ENCODE results near the gene DCTD. TPM values are rescaled to one million over a fixed set of nuclear protein-coding genes. Genes with fewer than 3 reads are reported as not detected.

The DCTD gene
- total and polyA plus RNA-seq, 2 of the 13 experiments (the other 11 are each of a cell fraction or from before 2014, with no cell fraction given) = 85.1 to 95.3 TPM

DNA sequence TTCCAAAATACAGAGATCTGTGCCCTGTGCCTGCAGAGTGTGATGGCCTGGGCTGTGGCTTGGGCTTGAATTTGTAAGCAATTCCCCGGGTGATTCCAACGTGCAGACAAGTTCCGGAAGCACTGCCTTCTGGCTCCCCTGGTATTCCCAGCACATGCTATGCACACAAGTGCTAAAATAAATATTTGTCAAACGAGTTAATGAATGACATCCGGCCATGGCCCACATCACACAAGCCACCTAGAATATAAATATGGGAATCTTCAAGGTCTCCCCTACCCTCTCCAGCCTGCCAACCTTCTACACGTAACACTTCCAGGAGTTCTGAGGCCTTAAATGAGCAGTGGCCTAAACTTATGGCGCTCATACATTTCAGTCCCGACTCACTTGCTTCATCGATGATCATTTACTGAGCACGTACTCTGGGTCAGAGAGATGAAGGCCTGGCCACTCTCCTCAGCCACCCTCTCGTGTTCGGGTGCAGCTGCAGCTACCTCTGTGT lies 21.3 kb downstream of the DCTD start (continued):
- TF ChIP-seq ZBTB38 (CRISPR knock-in tag; IDR thresholded peaks at IDR 0.05) = peak; percentile 86
- peak; percentile 81 for TF ChIP-seq ZNF317 (CRISPR knock-in tag; IDR thresholded peaks at IDR 0.05)
- no peak for TF ChIP-seq ETV6 (CRISPR knock-in tag; conservative IDR thresholded peaks at IDR 0.05)
- TF ChIP-seq ZNF570 (CRISPR knock-in tag; IDR thresholded peaks at IDR 0.05; ENCODE audit: borderline replicate concordance) = no peak
- peak; percentile 39; the same call in 1 of the 2 replicates for TF ChIP-seq HNF4G (IDR thresholded peaks at IDR 0.05; ENCODE audit: borderline replicate concordance, low read depth, low read length)
- peak; percentile 46; the same call in 1 of the 2 replicates for TF ChIP-seq HNF4G (CRISPR knock-in tag; IDR thresholded peaks at IDR 0.05; ENCODE audit: borderline replicate concordance, low read depth)
- TF ChIP-seq, protein P1, sequence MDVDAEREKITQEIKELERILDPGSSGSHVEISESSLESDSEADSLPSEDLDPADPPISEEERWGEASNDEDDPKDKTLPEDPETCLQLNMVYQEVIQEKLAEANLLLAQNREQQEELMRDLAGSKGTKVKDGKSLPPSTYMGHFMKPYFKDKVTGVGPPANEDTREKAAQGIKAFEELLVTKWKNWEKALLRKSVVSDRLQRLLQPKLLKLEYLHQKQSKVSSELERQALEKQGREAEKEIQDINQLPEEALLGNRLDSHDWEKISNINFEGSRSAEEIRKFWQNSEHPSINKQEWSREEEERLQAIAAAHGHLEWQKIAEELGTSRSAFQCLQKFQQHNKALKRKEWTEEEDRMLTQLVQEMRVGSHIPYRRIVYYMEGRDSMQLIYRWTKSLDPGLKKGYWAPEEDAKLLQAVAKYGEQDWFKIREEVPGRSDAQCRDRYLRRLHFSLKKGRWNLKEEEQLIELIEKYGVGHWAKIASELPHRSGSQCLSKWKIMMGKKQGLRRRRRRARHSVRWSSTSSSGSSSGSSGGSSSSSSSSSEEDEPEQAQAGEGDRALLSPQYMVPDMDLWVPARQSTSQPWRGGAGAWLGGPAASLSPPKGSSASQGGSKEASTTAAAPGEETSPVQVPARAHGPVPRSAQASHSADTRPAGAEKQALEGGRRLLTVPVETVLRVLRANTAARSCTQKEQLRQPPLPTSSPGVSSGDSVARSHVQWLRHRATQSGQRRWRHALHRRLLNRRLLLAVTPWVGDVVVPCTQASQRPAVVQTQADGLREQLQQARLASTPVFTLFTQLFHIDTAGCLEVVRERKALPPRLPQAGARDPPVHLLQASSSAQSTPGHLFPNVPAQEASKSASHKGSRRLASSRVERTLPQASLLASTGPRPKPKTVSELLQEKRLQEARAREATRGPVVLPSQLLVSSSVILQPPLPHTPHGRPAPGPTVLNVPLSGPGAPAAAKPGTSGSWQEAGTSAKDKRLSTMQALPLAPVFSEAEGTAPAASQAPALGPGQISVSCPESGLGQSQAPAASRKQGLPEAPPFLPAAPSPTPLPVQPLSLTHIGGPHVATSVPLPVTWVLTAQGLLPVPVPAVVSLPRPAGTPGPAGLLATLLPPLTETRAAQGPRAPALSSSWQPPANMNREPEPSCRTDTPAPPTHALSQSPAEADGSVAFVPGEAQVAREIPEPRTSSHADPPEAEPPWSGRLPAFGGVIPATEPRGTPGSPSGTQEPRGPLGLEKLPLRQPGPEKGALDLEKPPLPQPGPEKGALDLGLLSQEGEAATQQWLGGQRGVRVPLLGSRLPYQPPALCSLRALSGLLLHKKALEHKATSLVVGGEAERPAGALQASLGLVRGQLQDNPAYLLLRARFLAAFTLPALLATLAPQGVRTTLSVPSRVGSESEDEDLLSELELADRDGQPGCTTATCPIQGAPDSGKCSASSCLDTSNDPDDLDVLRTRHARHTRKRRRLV (CRISPR knock-in tag; IDR thresholded peaks at IDR 0.05) = peak; percentile 73
- no peak for TF ChIP-seq BORCS8-MEF2B (CRISPR knock-in tag; IDR thresholded peaks at IDR 0.05)
- TF ChIP-seq SKI (IDR thresholded peaks at IDR 0.05; ENCODE audit: partially characterized antibody) = no peak
- TF ChIP-seq HHEX (CRISPR knock-in tag; IDR thresholded peaks at IDR 0.05) = peak; percentile 37; the same call in 1 of the 2 replicates
- TF ChIP-seq REPIN1 (CRISPR knock-in tag; IDR thresholded peaks at IDR 0.05; ENCODE audit: borderline replicate concordance, low read depth) = no peak; the same call in 1 of the 2 replicates
- TF ChIP-seq CBFB (CRISPR knock-in tag; IDR thresholded peaks at IDR 0.05) = 0 out of 2 replicates have a peak, but pooled peaks have one; percentile 22
- no peak for TF ChIP-seq ZNF326 (CRISPR knock-in tag; IDR thresholded peaks at IDR 0.05; ENCODE audit: borderline replicate concordance)
- peak; percentile 40 for TF ChIP-seq MED8 (CRISPR knock-in tag; IDR thresholded peaks at IDR 0.05; ENCODE audit: insufficient replicate concordance)
- TF ChIP-seq RARA (CRISPR knock-in tag; IDR thresholded peaks at IDR 0.05) = peak; percentile 84
- no peak for TF ChIP-seq RFX5 (IDR thresholded peaks at IDR 0.05; ENCODE audit: low read depth, low read length)
- peak; percentile 73 for TF ChIP-seq HDAC2 (CRISPR knock-in tag; IDR thresholded peaks at IDR 0.05)
- 0 out of 2 replicates have a peak, but pooled peaks have one; percentile 57 for TF ChIP-seq KLF9 (CRISPR knock-in tag; IDR thresholded peaks at IDR 0.05; ENCODE audit: low read depth)
- TF ChIP-seq PCBP1 (IDR thresholded peaks at IDR 0.05; ENCODE audit: borderline replicate concordance, low read depth, low read length) = no peak
- TF ChIP-seq ZNF44 (CRISPR knock-in tag; IDR thresholded peaks at IDR 0.05) = 0 out of 2 replicates have a peak, but pooled peaks have one; percentile 30
- TF ChIP-seq ZNF724P (CRISPR knock-in tag; IDR thresholded peaks at IDR 0.05; ENCODE audit: borderline replicate concordance) = peak; percentile 86; the same call in 1 of the 2 replicates
- TF ChIP-seq ETV5 (CRISPR knock-in tag; IDR thresholded peaks at IDR 0.05; ENCODE audit: borderline replicate concordance) = peak; percentile 97
- TF ChIP-seq MATR3 (CRISPR knock-in tag; IDR thresholded peaks at IDR 0.05) = no peak
- peak; percentile 71; the same call in 1 of the 2 replicates for TF ChIP-seq MTA1 (CRISPR knock-in tag; IDR thresholded peaks at IDR 0.05; ENCODE audit: borderline replicate concordance)
- no peak for TF ChIP-seq ZFAT (CRISPR knock-in tag; conservative IDR thresholded peaks at IDR 0.05)
- TF ChIP-seq MED13 (CRISPR knock-in tag; IDR thresholded peaks at IDR 0.05) = no peak
- TF ChIP-seq TEAD2 (CRISPR knock-in tag; IDR thresholded peaks at IDR 0.05) = no peak

All from HepG2 (cell line).